ENCODE results near the gene DKKL1.
A peak's percentile ranks its signal among the peaks of the same experiment; 100 is the strongest.
"Not testable (repeated sequence)": the region's sequence is repeated elsewhere in the genome, so short reads cannot be mapped to it uniquely, and the experiment has no call there.

Gene DKKL1

DNA sequence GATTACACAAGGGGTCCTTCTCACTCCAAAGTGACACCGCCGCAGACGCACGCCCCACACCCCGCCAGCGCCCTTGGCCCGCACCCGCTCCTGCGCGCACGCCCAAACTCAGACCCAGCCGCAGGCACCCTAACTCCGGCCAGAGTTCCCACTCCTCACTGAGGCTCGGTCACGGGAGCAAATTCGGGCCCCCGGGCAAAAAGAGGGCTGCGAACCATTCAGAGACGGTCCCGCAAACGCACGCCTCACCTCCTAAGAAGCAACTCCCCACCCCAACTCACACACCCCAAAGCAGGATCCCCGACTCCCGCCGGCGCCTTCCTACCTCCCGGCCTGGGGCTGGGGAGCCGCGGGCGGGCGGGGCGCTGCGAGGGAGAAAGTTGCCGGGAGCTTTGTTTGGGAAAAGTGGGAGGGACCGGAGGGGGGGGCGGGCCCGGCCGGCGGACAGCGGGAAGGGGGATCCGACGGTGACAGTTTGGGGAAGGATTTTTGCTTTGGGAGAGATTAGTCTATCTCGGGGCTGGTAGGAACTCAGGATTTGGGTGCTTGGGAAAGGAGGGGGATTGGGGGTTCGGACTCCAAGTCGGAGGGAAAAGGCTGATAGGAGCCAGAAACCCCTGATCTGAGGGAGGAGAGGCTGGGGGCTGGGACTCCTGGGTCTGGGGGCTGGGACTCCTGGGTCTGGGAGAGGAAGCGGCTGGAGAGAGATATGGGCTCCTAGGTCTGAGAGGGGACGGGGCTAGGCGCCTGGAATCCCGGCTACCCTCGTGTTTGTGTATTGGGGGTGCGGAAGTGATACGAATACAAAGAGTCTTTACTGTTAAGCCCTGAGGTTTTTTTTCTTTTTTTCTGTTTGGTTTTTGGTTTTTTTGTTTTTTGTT is 1.4 kb upstream of the DKKL1 start, which contains the start of gene TEAD2:
Gene TEAD2, minus strand, starts transcription at position 369 of the 881 bp plus-strand sequence. CDS start 2,341 bp downstream, outside the sequence.
- no peak for DNase-seq (ENCODE audit: low spot score)

DNA sequence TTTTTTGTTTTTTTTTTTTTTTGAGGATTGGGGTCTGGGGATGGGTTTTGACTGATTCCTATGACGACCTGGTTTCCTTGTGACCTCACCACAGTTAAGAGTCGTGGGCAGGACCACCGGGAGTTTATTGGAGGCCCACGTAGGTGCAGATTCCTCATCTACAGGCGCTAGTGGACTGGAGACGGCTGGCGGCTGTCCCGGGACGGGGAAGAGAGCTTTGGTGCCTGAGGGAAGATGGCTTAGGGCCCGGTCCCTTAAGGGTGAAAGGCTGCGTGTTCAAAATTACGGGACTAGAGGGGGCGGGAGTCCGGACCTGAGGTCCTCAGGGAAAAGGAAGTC is 779 bp upstream of the DKKL1 start:
- DNase-seq (ENCODE audit: low spot score) = no peak

DNA sequence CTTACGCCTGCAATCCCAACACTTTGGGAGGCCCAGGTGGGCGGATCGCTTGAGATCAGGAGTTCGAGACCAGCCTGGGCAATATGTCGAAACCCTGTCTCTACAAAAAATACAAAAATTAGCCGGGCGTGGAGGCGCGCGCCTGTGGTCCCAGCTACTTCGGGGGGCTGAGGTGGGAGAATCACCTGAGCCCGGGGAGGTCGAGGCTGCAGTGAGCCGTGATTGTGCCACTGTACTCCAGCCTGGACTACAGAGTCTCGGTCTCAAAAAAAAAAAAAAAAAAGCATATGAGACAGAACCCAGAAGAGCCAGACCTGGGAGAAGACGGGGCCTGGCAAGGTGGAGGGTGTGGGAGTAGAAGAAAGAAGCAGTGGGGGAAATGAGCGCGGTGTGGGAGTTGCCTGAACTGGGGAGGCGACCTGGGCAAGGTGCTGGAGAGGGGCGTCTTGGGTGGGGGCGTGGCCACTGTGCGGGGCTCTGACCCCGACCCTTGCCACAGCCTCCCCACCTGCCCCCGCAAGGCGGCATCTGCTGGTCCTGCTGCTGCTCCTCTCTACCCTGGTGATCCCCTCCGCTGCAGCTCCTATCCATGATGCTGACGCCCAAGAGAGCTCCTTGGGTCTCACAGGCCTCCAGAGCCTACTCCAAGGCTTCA is 533 bp downstream of the DKKL1 start:
- no peak for DNase-seq (ENCODE audit: low spot score)

- no peak for DNase-seq (ENCODE audit: low spot score)
These were observed 2.4 kb downstream of the DKKL1 start for GRCh38 chr19:49366110-49366509.

DNA sequence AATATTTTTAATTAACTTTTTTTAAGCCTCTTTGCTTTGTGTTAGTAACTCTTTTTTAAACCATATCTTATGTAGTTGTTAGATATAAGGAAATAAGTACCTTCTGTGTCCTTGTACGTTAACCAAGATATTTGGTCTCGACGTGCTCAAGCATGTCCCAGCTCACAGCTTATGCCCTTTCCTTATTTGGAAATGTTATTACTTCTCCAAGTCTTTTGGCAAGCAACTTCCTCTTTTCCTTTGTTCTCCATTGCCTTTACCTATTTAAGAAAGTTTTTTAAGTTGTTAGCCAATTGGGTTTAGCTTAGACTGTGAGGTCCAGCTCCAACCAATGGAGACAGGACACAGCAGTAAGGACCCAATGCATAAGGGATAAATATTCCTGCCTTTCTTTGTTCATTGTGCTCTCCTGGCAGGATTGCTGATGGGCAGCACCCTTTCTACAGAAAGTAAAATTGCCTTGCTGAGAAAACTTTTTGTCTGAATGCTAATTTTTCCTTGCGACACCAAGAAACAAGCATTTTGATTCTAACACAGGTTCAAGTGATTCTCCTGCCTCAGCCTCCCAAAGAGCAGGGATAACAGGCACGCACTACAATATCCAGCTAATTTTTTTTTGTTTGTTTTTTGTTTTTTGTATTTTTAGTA is 5.2 kb downstream of the DKKL1 start:
- no peak for DNase-seq (ENCODE audit: low spot score)

DNA sequence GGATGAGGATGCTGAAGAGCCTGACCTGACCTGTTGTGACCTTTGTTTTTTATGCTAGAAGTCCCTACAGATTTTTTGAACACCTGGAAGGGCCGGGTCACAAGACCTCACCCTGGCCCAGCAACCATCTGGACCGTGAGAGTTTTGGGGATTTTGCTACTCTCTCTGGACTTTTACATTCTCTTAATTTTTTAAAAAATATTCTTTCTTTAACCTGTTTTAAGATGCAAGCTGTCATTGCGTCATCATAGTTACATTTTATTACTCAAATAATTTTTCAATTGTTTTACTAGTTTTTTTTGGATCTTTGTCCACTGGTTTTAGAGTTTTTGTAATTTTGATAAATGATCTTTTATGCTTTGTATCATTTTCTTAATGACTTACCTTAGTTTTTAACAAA is 7.5 kb downstream of the DKKL1 start:
- no peak for DNase-seq (ENCODE audit: low spot score)

GRCh38 chr19:49373174-49373573 is 9.5 kb downstream of the DKKL1 start:
- DNase-seq (ENCODE audit: low spot score) = not testable (repeated sequence)

- no peak for DNase-seq (ENCODE audit: low spot score)
These were observed 11.2 kb downstream of the DKKL1 start for GRCh38 chr19:49374665-49375434.

- DNase-seq (ENCODE audit: low spot score) = no peak
These were observed 14.8 kb downstream of the DKKL1 start for GRCh38 chr19:49378512-49378911.

DNA sequence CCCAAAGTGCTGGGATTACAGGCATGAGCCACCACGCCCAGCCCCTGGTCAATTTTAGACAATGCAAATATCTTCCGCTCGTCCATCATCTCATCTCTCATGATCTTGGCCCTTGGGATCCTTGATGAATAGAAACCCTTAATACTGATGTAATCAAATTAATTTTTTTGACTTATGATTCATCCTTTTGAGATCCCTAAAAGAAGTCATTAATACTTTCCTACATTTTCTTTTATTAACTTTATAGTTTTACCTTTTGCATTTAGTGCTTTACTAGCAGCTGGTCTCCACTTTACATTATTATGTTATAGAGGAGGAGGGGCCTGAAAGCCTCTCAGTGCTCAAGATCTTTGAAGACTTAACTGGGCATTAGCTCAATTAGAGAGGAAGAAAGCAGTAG is 16.7 kb downstream of the DKKL1 start:
- DNase-seq (ENCODE audit: low spot score) = no peak

DNA sequence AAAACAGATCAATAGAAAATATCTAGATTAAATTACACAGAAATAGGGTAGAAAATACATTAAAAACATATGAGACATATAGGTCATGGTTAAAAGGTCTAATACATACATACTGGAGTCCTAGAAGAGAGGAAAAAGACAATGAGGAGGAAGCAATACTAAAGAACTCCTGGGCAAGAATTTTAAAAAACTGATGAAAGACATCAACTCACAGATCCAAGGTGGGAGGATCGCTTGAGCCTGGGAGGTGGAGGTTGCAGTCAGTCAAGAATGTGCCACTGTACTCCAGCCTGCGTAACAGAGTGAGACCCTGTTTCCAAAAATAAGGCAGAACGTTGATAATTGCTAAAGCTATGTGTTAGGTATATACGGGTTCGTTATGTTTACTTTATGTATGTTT is 19.0 kb downstream of the DKKL1 start:
- DNase-seq (ENCODE audit: low spot score) = no peak

GRCh38 chr19:49383599-49383998 is 19.9 kb downstream of the DKKL1 start:
- no peak for DNase-seq (ENCODE audit: low spot score)

DNA sequence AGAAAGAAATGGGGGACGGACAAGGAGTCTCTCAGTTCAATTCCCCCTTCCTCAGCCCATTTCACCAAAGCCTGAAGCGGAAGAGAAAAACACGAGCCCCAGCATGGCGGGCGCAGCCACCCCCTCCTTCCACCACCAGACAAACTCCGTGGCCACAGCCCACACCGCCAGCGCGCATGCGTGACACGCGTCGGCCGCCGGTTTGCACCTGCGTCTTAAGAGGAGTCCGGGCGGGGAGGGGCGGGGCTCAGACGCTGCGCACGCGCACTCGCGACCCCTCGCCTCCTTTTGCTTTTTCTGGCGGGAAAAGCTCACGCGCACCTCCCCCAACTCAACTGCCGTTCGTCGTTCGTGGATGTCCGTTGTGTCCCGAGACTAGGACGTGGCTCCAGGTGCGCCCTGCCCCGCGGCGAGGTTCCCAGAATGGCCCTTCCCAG is 24.3 kb downstream of the DKKL1 start, which contains the start of gene KASH5:
Gene KASH5, plus strand, starts transcription at position 314 of the 437 bp plus-strand sequence. CDS start 2,635 bp downstream, outside the sequence.
- DNase-seq (ENCODE audit: low spot score) = peak; percentile 68

DNA sequence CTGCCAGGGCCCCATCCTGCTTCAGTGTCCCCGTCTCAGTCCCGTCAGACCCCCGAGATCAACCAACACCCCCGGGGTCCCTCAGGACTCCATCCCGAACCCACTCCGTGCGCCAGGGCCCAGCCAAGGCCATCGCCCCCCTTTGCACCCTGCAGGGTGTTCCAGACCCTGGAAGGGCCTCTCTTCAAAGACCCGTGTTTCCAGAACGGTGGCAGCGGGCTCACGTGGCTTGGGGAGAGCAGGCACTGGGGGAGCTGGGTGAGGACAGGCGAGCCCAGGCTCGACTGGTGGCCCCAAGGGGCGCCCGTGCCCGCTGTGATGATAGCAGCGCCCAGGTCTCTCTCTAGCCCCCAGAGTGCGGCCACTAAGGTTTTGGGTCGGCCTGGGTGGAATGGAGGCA is 25.7 kb downstream of the DKKL1 start:
- DNase-seq (ENCODE audit: low spot score) = no peak

DNA sequence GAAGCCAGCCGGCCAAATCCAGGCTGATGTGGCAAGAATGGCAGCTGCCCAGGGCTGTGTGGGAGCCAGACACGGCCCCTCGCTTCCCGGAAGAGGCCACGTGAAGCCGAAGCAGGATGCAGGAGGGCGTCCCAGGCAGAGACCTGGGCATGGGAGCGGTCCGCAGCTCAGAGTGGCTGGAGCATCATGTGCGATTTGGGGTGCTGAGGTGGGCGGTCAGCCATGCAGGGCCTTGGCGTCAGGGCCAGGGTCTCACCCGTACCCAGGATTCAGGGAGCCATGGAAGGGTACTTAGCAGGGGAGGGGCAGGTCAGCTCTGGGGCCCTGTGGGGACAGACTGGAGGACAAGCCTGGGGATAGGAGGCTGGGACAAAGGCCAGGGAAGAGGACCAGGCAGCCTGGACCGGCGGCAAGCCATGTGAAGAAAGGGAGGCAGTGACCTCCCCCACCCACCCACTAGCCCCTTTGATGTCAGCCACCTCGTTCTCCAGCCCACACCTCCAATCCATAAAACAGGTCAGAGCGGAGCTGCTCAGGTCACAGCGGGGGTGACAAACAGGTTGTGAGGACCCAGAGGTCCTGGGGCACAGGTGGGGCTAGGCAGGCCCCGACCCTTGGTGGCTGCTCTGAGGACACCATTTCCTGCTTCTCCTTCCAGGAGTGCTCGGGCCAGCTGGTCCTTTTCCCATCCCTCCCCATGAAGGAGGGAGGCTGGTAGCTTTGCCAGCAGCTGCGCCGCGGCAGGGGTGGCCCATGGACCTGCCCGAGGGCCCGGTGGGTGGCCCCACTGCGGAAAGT is 26.7 kb downstream of the DKKL1 start:
- no peak for DNase-seq (ENCODE audit: low spot score)

GRCh38 chr19:49390929-49391359 is 27.3 kb downstream of the DKKL1 start:
- DNase-seq (ENCODE audit: low spot score) = no peak

DNA sequence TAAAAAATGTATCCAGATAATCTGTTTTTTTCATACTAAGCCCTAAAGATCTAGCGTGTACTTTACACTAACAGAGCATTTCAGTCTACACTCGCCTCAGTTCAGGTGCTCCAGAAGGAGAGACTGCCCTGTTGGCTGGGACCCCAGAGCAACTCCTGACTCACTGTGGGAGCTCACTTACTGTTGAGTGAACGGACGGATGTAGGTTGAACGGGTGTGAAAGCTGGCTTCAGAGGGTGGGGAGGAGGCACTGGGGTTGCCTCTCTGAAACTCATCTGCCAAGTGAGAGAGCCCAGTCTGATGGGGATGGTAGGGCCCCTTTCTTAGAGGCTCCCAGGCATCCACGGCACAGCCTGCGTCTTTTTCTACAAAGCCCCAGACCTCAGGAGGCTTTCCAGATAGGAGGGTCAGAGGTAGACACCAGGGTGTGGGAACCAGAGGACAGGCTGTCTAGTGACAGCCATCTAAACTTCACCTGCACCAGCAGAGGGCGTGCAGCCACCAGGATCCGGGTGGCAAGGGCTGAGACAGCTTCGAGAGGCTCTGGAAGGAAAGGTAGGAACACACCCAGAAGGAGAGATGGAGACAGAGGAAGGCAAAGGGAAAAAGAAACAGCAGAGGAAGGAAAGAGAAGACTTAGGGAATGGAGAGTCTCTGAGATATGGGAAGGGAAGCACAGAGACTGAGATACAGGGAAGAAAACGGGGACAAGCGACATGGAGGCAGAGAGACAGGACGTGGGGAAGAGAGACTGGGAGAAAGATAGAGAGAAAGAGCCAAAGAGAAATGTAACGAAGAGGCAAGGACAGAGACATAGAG is 28.1 kb downstream of the DKKL1 start:
- peak; percentile 76 for DNase-seq (ENCODE audit: low spot score)

DNA sequence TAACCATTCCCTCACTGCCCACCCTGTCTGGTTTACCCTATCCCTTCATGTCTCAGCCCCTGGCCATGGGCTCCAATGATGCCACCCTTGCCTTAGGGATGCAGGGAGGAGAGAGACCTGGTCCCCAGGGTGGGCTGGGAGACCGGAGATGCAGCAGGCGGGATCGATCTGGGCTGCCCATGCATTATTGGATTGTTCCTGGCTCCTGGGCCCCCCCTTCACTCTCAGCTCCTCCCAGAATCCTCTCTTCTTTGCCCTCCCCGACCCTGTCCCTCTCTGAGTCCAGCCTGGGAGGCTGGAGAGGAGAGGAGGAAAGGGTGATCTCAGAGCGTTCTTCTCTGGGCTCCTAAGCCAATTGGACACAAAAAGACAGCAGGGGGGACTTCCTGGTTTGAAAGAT is 30.2 kb downstream of the DKKL1 start:
- no peak for DNase-seq (ENCODE audit: low spot score)

DNA sequence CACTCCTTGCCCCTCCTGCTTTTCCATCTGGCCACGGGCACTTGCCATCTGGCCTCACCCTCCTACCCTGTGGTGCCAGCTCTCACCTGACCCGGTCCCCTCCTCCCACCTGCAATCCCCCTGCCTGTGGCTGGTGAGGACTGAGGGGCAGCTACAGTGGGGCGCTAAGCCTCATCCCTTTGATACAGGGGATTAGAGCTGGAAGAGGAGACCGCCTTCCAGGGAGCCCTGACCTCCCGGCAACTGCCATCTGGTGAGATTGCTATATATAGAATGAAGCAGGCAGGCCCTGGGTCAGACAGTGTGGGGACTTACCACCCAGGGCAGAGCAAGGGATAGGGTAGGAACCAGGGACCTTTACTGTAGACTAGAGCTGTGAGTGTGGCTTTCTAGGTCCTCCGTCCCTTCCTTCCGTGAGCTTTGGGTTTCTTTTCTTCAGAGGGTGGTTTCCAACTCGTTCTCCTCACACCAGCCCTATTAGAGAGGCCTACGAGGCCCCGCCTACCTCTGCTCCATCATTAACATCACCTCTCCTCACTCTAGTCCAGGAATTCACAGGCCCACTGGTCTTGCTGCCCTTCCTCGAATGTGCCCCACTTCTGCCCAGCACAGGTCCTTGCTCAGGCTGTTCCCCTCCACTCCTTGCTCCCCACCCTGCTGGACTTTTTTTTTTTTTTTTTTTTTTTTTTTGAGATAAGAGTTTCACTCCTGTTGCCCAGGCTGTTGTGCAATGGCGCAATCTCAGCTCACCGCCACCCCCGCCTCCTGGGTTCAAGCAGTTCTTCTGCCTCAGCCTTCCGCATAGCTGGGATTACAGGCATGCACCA is 32.1 kb downstream of the DKKL1 start:
- DNase-seq (ENCODE audit: low spot score) = no peak
